UCSD-AML1 (cell line): ENCODE results near the gene MAMDC2.

Experiments
- DNase-seq: peaks from one replicate; lab custom pipeline; 2025; ENCODE audit not compliant: unreplicated experiment; lab: John Stamatoyannopoulos, UW

The MAMDC2 gene

DNA sequence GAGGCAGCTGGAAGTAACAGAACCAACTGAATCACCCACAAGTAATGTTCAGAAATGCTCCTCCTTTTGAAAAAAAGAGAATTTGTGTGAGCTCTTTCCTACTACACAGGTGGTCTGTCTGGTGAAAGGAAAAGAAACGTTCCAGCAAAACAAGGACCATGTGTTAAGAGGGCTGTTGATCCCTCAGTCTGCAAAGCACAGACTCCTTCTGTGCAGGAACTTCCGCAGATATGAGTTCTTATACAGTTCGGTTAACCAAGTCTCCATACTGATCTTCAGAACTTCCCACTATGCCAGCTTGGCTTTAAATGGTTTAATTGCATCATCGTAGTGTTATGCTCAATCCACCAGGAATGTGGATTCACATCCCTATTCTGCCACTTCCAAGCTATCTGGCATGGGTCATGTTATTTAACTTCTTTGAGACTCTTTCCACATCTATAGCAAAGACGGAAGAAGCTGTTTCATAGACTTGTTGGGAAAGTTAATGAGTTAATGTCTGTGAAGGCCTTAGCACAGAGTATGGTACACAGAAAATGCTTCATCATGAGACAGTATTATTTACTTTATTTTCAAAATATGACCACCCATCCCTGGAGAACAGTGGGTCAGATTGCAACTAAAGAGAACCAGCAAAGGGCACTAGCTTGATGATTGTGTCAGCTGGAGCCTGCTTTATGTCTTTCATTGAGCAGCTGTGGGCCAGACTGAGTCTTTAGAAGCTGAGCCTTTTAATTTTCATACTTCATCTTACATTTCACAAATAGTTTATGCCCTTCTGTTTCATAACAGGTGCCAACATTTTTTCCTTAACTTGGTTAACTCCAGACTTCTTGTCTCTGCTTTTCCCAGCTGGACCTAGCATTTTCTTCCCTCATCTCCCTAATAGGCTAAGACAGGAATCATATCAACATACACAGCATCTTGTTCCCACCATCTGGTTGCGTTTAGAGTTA, 89.9 kb downstream of the MAMDC2 start:
- no peak for DNase-seq

DNA sequence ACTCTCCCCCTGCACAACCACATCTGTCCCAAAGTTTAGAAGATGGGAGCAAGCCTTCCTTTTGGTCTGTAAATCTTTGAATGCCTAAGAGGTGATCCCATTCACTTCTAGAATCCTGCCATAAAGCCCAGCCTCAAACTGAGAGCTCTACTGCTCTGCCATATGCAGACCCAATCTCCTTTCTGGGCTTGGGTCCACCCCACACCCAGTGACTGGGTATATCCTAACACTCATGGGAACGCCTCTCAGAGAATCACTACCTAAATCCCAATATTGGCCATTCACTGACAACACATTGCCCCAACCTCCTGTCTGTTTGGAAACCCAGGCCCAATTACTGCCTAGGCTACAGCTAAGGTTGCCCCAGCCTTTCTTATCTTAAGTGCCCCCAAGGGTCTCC, 90.7 kb downstream of the MAMDC2 start:
- DNase-seq = no peak

DNA sequence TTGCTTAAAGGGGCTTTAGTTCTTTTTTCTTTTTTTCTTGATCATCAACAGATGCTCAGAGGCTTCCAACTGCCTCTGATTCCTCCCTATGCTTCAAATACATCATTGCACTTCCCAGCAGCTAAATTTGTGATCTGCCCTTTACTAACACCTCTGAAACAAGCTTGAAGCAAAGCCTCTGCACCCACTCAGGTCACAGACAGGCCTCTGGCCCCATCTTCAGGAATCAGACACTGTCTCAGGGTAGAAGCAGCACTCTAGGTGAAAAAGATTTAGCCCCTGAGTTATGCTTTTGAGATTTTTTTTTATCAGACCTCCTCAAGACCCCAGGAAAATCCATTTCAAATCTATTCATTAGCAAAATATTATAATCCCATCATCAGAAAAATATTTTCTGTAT, 91.5 kb downstream of the MAMDC2 start:
- no peak for DNase-seq

DNA sequence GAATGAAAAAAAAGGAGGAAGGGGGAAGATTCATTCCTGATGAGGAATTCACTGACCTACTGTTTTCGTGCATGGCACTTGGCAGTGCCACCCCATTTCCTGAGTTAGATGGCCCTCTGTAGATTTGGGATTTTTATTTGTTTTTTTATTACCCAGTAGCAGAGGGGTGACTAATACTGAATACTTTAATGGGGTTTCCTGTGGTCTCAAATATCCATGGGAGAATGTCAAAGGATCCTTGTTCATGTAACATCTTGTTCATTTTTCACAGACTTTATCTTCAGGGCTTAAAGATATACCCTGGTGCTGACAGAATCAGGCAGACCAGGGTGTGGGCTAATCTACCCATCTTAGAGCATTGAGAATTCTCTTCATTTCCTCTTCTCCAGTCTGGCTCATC, 93.0 kb downstream of the MAMDC2 start:
- DNase-seq = no peak

DNA sequence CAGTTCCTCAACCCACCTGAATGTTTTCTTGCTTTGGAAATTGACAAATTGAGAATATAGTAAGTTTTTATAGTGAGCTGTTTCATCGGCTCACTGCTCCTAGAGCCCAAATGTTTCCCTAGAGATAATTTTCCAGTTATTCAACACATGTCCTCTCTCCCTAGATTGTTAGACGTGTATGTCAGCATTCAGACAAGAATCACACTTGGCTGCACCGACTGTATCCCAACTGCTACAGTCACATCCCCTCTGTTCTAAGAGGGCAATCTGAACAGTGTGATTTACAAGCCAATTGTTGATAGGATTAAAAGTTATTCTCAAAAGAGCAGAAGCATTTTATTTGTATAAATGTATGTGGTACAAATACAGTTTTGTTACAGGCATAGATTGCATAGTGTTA, 93.9 kb downstream of the MAMDC2 start:
- no peak for DNase-seq

DNA sequence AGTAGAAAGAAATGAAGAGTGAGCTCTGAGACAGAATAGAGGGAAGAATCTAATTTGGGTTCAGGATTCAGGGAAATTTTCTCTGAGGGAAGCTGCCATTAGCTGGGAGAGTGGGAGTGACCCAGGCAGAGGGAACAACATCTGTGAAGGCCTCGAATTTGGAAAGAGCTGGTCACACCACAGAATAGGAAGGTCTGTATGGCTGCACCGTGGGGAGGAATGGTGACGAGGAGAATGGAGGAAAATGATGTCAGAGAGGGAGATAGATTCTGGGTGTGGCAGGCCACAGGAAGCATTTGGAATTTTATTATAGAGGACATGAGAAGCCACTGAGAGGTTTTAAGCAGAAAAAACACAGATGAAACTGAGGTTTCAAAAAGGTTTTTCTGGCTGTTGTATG, 98.5 kb downstream of the MAMDC2 start:
- DNase-seq = no peak

DNA sequence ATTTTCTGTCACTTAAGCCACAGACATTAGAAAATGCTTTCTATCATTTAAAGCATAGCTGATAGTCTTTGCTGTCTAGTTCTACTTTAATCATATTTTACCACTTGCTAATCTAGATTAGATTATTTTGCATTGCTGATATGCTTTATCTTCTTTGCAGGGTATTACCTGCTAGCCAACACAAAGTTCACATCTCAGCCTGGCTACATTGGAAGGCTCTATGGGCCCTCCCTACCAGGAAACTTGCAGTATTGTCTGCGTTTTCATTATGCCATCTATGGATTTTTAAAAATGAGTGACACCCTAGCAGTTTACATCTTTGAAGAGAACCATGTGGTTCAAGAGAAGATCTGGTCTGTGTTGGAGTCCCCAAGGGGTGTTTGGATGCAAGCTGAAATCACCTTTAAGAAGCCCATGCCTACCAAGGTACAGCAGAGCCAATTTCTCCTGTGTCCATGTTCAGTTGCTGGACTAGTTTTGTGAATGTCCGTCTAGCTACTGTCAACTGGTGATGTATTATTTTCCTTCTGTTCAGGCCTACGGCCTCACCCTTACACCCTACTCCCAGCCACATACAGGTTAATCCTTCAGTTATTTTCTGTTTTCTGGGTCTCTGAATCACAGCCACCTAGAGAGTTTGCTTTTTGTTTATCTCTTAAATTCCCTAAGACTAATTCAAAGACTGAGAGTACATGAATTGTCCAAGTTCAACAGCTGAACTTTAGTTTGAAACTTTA, 99.9 kb downstream of the MAMDC2 start:
- no peak for DNase-seq

DNA sequence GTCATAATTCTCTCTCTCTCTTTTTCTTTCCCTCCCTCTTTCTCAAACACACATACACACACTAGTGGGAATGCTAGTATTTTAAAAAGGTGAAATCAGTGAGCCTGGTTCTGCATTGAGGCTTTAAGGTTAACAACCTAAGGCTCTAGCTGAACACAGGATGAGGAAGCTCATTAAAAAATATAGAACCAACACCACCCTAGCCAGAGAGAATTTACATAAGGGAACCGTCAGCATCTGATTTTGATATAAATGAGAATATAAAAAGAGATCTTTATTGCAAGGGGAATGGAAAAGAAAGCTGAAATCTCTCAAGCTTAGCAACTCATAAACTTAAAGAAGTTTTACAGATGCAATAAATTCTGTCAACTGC, 100.5 kb downstream of the MAMDC2 start:
- no peak for DNase-seq

DNA sequence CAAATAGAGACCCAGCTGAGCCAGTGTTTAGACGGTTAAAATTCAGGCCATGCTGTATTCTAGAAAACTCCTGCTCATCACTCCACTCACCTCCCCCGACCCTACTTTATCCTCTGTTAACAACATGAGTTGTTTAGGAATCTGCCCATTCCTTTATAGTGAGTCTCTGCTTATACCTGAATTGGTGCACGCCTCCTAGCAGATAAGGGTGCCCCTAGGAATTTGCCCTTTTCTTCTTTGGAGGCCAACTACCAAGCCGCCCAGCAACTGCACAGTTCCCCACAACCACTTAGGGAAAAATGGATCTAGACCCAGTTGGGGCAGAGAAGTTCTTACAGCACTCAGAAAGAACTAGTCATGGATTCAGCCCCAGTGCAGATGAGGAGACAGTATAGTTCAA, 102.3 kb downstream of the MAMDC2 start:
- DNase-seq = no peak

DNA sequence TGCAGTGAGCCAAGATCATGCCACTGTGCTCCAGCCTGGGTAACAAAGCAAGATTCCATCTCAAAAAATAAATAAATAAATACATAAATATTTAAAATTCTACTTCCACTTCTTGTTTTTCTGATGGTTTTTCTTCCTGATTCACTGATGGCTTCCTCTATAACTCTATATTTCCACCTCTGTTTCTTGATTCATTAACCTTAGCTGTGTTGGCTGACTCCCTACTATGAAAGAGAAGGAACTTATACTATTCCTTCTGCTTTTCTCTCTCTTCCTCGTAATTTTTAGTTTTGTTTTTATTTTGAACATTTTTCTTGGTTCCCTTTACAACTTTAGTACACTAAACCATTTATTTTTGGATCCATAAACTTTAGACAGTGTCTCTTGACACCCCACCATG, 103.5 kb downstream of the MAMDC2 start:
- no peak for DNase-seq

DNA sequence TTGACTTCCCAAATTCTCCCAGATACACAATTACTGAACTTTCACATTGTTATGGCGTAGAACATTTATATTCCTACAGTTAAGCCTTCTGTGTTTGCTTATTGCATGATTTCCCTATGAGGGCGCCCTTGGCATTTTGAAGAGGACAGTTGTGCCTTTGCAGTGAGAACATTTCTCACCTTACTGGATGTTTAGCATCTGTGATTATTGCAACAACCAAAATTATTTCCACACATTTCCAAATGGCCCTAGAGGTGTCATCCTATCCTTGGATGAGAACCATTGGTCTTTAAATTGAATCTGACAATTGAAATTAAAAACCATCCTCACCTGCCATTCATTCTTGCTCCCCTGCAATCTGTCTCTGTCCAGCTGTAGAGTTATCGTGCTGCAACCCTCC, 104.0 kb downstream of the MAMDC2 start:
- DNase-seq = no peak

DNA sequence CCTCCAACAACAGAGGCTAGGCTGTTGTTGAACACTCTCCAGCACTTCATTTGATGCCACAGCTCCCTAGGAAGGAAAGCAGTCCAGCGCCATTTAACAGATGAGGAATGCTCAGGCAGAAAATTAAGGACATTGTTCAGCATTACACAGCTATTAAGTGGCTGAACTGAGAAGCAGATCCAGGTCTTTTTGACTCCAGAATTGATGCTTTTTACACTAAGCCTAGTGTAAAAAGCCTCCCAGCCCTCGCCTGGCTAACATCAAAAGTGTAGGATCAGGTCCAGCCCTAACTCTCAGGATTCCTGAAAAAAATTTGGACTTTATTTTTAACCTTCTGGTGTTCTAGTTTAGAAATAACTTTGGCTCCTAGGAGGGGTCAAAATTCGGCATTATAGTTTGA, 108.7 kb downstream of the MAMDC2 start:
- no peak for DNase-seq

DNA sequence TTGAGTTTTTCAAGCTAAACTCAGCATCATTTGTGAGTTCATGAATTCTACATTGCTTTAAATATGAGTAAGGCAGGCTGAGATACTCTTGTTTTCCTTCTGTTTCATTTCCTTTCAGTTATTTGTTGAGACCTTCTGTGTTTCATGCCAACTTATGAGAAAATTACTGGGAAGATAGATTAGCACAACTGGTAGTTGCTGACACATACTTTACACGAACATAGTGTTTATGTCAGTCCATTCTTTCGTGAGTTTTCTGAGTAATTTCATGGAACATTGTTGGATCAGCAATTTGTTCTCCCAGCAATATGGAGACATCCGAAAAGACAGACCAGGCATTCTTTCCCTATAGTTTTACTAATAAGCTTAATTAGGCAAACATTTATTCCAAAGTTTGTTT, 113.1 kb downstream of the MAMDC2 start:
- no peak for DNase-seq

DNA sequence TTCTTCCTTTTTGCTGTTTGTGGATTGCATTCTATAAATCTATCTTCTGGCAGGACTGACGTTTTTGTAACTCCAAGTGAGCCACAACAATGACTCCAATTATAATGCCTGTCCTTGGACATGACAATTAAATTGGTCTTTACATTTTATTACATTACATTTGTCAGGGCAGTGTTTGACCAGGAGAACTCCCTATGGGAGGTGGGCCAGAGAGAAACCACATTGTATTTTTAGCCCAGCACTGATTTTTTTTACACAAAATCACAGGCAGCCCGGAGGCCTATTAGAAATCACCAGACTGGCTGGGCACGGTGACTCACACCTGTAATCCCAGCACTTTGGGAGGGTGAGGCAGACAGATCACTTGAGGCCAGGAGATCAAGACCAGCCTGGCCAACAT, 116.0 kb downstream of the MAMDC2 start:
- DNase-seq = no peak

DNA sequence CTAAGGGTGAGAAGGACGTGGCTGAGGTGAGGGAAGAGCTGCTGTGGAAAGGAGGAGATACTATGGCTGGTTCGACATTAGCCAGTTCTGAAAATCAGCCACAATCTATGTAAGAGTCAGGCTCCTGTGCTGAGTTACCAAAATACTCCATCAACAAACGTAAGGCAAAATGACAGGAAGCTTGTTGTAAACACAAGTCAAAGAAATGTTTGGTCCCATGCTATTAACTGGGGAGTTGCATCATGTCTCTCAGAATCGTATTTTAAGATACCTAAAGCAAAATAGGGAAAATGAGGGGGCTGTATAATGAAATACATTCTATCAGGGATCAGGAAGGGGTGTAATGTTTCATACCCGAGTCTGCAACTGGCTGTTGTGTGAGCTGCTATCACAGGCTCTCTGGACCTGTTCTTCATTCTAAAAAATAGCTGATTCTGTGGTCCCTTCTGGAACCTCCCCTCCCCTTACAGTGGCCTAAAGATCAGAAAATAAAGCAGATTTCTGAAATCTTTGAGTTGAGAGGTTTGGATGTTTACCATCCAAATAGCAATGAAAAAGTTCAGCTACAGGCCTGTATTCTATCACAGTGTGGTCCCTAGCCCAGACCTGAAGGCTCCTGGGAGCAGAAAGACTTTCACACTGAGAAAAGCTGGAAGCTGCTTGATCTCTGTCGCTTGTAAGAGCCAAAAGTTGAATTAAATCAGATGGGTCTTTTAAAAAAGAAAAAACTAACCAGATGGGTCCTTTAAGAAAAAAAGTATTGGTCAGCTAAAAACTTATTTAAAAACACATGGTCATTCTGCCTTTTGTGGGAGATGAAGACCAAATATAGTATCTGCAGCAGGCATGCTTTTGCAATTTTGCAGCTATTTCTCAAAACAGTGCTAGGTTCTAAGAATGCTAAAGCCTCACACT, 117.3 kb downstream of the MAMDC2 start:
- no peak for DNase-seq

DNA sequence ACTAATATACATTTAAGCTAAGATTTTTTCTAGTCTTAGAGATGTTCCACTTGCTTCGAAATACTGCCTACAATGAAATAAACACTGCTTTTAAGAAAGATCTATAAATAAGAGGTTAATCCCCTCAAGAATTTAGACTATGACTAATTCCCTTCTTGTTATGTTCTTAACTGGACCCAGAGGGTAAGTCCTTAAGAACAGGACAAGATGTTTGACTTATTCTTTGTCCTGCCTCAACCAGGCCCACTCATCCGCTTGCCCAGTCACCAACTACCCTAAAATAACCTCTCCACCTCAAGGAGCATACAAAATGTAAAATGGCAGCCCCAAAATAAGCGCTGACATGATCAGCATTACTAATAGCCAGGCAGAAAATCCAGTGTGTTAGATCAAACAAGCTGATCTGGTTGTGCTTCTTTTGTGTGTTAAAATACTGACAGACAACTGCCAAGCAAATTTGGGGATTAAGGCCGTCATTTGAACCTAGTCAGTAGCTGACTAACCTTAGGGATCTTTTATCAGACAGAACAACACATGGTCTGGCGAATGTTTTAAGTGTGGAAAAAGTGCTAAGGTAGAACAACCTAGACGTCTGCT, 121.5 kb downstream of the MAMDC2 start:
- DNase-seq = no peak

DNA sequence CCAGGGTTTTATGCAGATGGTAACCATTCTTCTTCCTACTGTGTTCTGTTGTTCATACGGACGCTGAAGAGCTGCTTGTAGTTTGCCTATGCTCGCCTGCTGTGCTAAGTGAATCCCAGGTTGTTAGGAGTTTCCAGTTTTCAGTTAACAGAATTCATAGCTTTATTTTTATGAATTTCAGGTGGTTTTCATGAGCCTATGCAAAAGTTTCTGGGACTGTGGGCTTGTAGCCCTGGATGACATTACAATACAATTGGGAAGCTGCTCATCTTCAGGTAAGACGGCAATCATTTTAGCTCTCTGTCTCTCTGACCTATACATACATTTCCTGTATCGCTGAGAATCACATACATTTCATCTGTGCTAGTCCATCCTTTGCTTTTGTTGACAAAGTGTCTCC, 124.9 kb downstream of the MAMDC2 start:
- no peak for DNase-seq

DNA sequence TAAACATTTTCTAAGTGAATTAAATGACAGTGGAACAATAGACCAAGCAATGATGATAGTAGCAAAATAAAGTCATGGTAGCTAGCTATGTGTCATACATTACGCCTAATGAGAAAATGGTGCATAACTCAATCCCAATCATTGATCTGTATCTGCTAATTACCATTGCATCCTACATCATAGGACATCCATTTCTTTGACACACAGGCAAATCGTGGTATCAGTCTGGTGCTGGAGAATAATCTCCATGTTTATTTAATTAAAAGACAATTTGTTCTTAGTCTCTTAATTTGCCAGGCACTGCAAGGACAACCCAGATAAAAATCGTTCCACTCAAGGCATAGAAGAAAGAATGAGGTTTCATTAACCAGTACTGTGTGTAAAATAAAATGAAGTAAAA, 125.6 kb downstream of the MAMDC2 start:
- DNase-seq = no peak

DNA sequence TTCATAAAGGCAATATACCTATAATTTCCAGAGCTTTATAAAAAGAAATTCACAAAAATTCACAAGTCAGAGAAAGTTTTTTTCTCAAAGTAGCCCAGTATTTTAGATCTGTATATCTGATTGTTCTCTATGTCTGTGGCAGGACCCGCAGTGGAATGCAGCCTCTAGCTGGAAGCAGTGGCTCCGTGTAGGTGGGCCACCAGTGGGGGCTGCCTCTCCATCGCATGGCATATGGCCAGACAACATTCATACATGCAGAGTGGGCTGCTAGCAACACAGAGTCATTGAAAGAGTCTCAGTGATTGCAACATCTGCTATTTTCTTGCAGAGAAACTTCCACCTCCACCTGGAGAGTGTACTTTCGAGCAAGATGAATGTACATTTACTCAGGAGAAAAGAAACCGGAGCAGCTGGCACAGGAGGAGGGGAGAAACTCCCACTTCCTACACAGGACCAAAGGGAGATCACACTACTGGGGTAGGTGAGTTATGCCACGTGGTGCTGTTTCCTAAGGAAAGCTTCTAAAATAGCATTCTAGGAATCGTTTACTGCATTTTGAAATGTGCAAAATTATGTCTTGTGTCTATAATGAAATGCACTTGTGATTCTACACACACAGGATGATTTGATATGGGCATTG, 126.6 kb downstream of the MAMDC2 start:
- no peak for DNase-seq

DNA sequence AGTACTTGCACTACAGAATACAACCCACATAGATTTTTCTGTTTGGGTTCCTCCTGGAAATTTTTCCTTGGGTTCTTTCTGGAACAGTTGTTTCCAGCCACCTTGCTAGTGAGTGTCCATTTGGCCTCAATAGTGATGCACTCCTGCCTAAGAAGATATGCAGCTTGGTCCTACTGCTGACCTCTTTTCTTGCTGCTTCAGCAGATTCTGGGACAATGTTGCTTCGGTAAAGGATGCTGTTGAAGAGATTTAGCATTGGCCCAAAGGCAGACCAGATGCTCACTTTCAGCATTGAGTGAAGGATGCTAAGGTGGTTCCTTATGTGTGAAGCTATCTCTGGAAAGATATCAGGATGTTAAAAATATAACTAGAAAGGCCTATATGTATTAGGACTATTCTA, 128.9 kb downstream of the MAMDC2 start:
- DNase-seq = no peak

DNA sequence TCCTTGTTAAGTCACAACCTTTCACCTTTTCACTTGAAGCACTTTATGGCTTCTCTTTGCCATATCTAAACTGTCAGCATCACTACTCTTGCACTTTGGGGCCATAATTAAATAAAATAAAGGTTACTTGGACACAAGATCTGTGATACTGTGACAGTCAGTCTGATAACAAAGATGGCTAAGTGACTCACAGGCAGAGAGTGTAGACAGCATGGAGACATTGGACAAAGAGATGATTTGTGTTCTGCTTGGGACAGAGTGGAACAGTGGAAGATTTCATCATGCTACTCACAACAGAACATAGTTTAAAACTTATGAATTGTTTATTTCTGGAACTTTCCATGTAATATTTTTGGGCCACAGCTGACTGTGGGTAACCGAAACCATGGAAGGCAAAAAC, 133.5 kb downstream of the MAMDC2 start:
- no peak for DNase-seq
